Subcutaneous adipose tissue (tissue), 4 donors: Measurements from ENCODE around the gene DES. TPM values are rescaled to one million over a fixed set of nuclear protein-coding genes. Genes with fewer than 3 reads are reported as not detected.

Source experiments
- total RNA-seq, 4 donors: library from RNA; depleted of rRNA; stranded (reverse); fragments of >200 nt; gene quantifications; one replicate each; pipeline ENCODE4 v1.1.0, GENCODE V29; 2016
- TF ChIP-seq, protein P1 (sequence below): fragments of 450-650 bp; IDR thresholded peaks from one replicate; pipeline ENCODE4 v1.5.1; 2016; ENCODE audit warnings: low read depth, mild to moderate bottlenecking, control low read depth, antibody characterized with exemption, moderate library complexity

The DES gene
- total RNA-seq, 4 donors from 2014 or later = 3.1 to 28.8 (median 13.3) TPM

DNA sequence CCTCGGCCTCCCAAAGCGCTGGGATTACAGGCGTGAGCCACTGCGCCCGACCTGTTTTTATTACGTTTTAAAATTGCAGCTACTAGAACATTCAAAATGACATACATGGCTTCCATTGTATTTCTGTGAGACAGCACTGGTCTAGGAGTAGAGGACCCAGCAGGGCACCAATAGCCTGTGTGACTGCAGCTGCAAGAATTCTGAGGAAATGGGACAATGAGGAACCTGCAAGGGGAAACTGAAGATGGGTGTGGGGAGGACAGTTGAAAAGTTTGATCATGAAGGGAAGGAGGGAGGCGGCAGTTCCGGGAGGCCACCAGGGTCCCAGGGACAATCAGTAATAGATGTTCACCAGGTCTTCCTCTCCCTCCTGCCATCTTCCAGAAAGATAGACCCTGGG lies 16.6 kb upstream of the DES start:
- TF ChIP-seq, protein P1, sequence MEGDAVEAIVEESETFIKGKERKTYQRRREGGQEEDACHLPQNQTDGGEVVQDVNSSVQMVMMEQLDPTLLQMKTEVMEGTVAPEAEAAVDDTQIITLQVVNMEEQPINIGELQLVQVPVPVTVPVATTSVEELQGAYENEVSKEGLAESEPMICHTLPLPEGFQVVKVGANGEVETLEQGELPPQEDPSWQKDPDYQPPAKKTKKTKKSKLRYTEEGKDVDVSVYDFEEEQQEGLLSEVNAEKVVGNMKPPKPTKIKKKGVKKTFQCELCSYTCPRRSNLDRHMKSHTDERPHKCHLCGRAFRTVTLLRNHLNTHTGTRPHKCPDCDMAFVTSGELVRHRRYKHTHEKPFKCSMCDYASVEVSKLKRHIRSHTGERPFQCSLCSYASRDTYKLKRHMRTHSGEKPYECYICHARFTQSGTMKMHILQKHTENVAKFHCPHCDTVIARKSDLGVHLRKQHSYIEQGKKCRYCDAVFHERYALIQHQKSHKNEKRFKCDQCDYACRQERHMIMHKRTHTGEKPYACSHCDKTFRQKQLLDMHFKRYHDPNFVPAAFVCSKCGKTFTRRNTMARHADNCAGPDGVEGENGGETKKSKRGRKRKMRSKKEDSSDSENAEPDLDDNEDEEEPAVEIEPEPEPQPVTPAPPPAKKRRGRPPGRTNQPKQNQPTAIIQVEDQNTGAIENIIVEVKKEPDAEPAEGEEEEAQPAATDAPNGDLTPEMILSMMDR = no peak

DNA sequence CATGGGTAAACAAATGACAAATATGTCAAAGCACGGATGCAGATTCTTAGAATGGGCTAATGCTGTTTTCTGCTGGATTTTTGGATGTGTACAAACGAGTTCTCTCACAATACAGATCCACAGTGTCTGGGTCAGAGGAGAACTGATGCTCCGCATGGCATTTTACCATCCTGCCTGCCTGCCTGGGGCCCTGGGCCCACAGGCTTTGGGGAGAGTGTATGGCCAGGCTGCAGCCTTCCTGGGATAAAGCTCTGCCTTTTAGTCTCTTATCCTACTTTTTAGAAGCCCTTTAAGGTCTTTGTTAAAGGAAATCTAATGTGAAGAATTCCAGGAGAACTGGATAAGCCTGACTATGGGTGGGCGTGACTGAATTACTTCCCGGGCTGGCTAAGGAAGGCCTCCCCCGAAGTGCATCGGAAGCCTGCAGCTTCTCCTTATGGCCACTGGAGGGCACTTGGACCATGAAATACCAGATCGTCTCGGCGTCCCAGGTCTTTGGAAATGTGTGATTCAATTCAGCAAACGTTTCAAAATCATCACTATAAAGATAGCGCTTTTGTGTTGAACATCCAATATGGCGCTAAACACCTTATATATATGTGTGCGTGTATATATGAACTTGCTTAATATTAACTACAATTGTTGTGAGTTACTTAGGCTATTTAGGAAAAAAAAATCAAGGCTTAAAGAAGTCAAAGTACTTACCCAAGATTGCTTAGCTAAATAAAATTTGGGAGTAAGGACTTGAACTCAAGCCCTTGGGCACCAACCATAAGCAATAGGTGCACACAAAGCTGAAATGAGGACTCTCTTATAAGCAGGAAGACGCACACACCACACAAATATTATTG lies 15.3 kb upstream of the DES start:
- TF ChIP-seq, protein P1 = no peak

DNA sequence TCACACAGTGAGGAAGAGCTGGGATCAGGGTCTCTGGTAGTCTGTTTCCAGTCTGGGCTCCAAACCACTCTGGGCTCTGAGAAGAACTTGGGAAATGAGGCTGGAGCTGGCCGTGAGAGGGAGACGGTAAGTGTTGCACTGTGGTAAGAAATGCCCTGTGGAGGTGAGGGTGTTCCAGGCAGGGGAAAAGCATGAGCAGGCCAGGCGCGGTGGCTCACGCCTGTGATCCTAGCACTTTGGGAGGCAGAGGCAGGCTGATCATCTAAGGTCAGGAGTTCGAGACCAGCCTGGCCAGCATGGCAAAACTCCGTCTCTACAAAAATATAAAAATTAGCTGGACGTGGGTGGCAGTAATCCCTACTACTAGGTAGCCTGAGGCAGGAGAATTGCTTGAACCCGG lies 14.3 kb upstream of the DES start:
- TF ChIP-seq, protein P1 = no peak

DNA sequence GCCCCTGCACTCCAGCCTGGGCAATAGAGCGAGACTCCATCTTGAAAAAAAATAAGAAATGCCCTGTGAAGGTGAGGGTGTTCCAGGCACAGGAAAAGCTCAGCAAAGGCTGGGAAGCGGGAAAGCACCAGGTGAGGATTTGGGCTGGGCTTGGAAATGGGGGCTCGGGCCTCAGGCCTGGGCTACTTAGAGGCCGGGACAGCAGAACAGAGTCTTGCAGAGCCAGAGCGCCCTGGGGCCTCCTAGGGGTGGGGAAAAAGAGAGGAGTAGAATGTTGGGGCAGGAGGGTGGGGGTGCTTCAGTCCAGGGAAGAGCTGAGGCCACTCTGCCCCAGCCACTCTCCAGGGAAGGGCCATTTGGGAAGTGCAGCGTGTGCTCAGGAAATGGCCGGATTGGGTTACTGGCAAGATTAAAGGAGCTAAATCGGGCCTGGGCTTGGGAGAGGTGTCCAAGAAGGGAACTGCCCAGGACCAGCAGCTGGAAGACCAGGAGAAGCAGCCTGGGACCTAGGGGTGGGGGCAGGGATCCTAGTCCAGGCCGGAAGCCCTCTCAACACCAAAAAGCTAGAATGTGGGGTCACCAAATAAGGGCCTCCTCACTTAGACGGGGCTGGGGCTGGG lies 13.8 kb upstream of the DES start:
- TF ChIP-seq, protein P1 = no peak

DNA sequence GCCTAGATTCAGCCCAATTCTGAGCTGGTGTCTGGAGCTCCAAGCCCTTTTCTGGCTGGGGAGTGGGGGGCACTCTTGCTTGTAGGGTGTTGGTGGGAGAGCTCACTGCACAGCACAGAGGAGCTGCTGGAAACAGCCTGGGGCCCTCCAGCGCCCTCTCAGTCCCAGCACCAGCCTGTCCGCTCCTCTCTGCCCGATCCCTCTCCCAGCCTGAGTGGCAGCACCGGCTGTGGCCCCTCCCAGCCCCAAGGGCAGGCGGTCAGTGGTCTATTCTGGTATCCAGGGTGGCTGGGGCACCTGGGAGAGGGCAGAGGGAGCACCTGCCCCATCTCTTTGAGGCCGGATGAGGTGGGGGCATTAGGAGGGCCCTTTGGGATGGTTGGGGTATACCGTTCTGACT lies 13.2 kb upstream of the DES start:
- TF ChIP-seq, protein P1 = no peak

DNA sequence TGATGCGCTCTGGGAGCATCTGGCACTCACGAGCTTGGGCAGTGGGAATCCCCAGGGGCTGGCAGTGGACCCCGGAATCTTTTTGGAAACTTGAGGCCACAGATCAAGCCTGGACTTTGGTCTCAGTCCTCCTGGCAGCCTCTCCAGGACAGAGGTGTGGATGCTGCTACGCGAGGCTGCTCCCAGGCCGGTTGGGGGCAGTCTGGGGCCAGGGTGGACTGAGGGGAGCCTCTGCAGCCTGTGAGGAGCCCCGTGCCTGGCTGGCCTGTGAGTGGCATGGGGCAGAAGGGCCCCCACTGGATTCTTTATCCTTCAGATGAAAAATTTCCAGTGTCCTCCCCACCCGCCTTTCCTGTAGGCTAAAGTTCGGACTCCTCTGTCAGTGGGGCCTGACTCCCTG lies 12.7 kb upstream of the DES start:
- TF ChIP-seq, protein P1 = no peak
